ENCODE measurements around the gene NINJ2. TPM values are rescaled to one million over a fixed set of nuclear protein-coding genes. Genes with fewer than 3 reads are reported as not detected.

NINJ2 gene
- total and polyA plus RNA-seq, 9 donors: 0.48 to 3.4 (median 1.4) TPM; not detected in 2

DNA sequence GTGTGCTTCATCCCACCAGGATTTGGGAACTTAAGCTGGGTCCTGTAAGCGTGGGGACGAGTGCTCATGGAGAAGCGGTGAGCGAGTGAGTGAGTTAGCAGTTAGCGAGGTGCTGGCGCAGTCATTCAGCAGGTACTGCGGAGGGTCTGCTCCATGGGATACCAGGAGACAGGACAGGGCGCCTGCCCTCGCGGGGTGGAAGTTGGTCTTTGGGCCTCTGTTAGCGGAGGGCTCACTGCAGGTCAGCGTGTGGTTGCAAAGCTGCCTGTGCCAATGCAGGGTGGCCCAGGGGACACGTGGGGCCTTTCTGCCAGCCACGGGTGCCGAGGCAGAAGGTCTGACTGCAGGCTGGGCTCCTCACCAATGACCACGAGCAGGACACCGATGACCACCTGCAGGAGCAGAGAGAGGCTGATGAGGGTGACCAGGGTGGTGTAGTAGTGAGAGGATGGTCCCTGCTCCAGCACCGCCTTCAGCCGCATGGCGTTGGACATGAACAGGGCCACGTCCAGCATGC, 97.6 kb downstream of the NINJ2 start:
- Histone ChIP-seq H3K9me3 (no peaks in the 10 kb centered on the region), H3K4me1 (ENCODE audit: insufficient read depth) (peaks cover 2% of the 10 kb centered on the region), H3K36me3 (no peaks in the 10 kb centered on the region), H3K27ac (no peak overlapping the region), H3K4me3 (no peak overlapping the region), H3K27me3 (no peaks in the 10 kb centered on the region)
- WGBS, 3 donors: 91 to 93% (median 92%) methylated on average over 21 of the region's 21 CpGs
- no peak for TF ChIP-seq EP300 (IDR thresholded peaks at IDR 0.05)
- no peak for TF ChIP-seq CTCF (IDR thresholded peaks at IDR 0.05)
- TF ChIP-seq POLR2A (IDR thresholded peaks at IDR 0.05): no peak
- intact Hi-C loops (cut with DNase I): loop anchor here in 1 of 4 donors (10.0 kb wide), 1 partner anchor 529 kb away; no protein-coding TSS in a partner anchor
- DNase-seq: no peak

GRCh38 chr12:565161-565560, 98.1 kb downstream of the NINJ2 start:
- H3K36me3 ChIP-seq: no peaks in the 10 kb centered on the region
- H3K4me1 ChIP-seq (ENCODE audit: insufficient read depth): peaks cover 2% of the 10 kb centered on the region
- DNase-seq: no peak
- no peak for TF ChIP-seq CTCF (IDR thresholded peaks at IDR 0.05)
- no peak for TF ChIP-seq POLR2A (IDR thresholded peaks at IDR 0.05)
- no peak for TF ChIP-seq EP300 (IDR thresholded peaks at IDR 0.05)
- no peak overlapping the region for H3K27ac ChIP-seq
- intact Hi-C loops (cut with DNase I): loop anchor here in 1 of 4 donors (10.0 kb wide), 1 partner anchor 530 kb away; no protein-coding TSS in a partner anchor
- WGBS, 3 donors: 83 to 88% (median 87%) methylated on average over 8 of the region's 8 CpGs
- no peaks in the 10 kb centered on the region for H3K27me3 ChIP-seq
- H3K4me3 ChIP-seq: no peak overlapping the region
- H3K9me3 ChIP-seq: no peaks in the 10 kb centered on the region

- 60 to 69% (median 61%) methylated on average over 7 of the region's 7 CpGs for WGBS, 3 donors
- Histone ChIP-seq H3K27me3 (no peaks in the 10 kb centered on the region), H3K9me3 (no peaks in the 10 kb centered on the region), H3K36me3 (no peaks in the 10 kb centered on the region), H3K4me3 (no peak overlapping the region), H3K27ac (no peak overlapping the region), H3K4me1 (ENCODE audit: insufficient read depth) (no peaks in the 10 kb centered on the region)
- DNase-seq: no peak
- no peak for TF ChIP-seq CTCF (IDR thresholded peaks at IDR 0.05)
- no peak for TF ChIP-seq POLR2A (IDR thresholded peaks at IDR 0.05)
- no peak for TF ChIP-seq EP300 (IDR thresholded peaks at IDR 0.05)
- intact Hi-C loops (cut with DNase I): loop anchor here in 2 of 4 donors (2.0 to 10.0 kb wide), 2 partner anchors 385 to 531 kb away; partner anchors contain the start of gene RAD52 (in 1 of the 2)
Observed at GRCh38 chr12:563787-564298, 99.4 kb downstream of the NINJ2 start.

DNA sequence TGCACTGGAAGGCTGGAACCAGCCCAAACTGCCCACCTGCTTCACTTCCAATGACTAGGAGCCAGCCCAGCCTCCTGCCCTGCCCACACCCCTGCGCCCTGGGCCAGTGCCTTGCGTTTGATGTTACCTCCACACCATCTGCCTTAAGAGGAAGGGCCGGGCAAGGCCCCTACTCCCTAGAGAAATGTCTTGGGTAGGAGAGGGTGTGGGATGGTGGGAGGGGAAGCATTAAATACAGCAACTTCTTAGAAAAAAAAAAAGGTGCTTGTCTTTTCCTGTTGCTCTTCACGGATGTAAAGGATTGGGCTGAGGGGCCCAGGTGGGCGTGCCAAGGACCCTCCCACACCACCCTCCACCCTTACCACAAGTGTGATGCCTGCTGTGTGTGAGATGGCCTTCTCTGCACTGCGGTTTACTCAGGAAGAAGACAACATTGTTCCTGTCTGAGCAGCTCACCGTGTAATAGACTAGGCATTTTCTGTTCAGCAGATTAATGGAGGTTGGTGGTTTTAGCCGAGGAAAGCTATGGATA, 99.9 kb downstream of the NINJ2 start:
- Histone ChIP-seq H3K36me3 (no peaks in the 10 kb centered on the region), H3K9me3 (no peaks in the 10 kb centered on the region), H3K4me3 (no peak overlapping the region), H3K27me3 (no peaks in the 10 kb centered on the region), H3K27ac (no peak overlapping the region), H3K4me1 (ENCODE audit: insufficient read depth) (no peaks in the 10 kb centered on the region)
- DNase-seq: no peak
- WGBS, 3 donors: 41 to 55% (median 50%) methylated on average over 8 of the region's 8 CpGs
- TF ChIP-seq POLR2A (IDR thresholded peaks at IDR 0.05) (no peak), EP300 (IDR thresholded peaks at IDR 0.05) (no peak), CTCF (IDR thresholded peaks at IDR 0.05) (no peak)
- intact Hi-C loops (cut with DNase I): loop anchor here in 2 of 4 donors (2.0 to 10.0 kb wide), 2 partner anchors 385 to 531 kb away; partner anchors contain the start of gene RAD52 (in 1 of the 2)

All from ovary (tissue), 9 donors.